HG02588 (cell line): Measurements from ENCODE around the gene MB.

Source experiments
- ATAC-seq: cut with Tn5 transposase; IDR thresholded peaks from one replicate; pipeline ENCODE4 v1.9.1; 2021; ENCODE audit warnings: mild to moderate bottlenecking, moderate library complexity; ENCODE audit not compliant: unreplicated experiment

The MB gene

GRCh38 chr22:35618427-35619223 is 1.5 kb upstream of the MB start:
- no peak for ATAC-seq

- ATAC-seq: no peak
These were observed 1.1 kb downstream of the MB start for GRCh38 chr22:35616043-35616442.

- no peak for ATAC-seq
These were observed 2.0 kb downstream of the MB start for GRCh38 chr22:35615156-35615555.

- ATAC-seq: no peak
These were observed 2.7 kb downstream of the MB start for GRCh38 chr22:35614404-35614803.

GRCh38 chr22:35612903-35613302 is 4.2 kb downstream of the MB start:
- no peak for ATAC-seq

- no peak for ATAC-seq
These were observed 5.1 kb downstream of the MB start for GRCh38 chr22:35611891-35612576.

GRCh38 chr22:35611200-35611890 is 5.8 kb downstream of the MB start:
- ATAC-seq: no peak

- ATAC-seq: no peak
These were observed 6.4 kb downstream of the MB start for GRCh38 chr22:35610741-35611140.

GRCh38 chr22:35609761-35610160 is 7.4 kb downstream of the MB start:
- ATAC-seq: no peak

GRCh38 chr22:35609261-35609660 is 7.9 kb downstream of the MB start:
- ATAC-seq: no peak

- ATAC-seq: no peak
These were observed 9.0 kb downstream of the MB start for GRCh38 chr22:35608088-35608487.

- ATAC-seq: no peak
These were observed 10.2 kb downstream of the MB start for GRCh38 chr22:35606916-35607315.

- ATAC-seq: no peak
These were observed 11.2 kb downstream of the MB start for GRCh38 chr22:35605851-35606481.

- no peak for ATAC-seq
These were observed 11.8 kb downstream of the MB start for GRCh38 chr22:35605369-35605680.

- no peak for ATAC-seq
These were observed 12.3 kb downstream of the MB start for GRCh38 chr22:35604621-35605368.

- no peak for ATAC-seq
These were observed 15.2 kb downstream of the MB start for GRCh38 chr22:35601743-35602615.

- ATAC-seq: no peak
These were observed 16.0 kb downstream of the MB start for GRCh38 chr22:35601013-35601580.

GRCh38 chr22:35600476-35600875 is 16.7 kb downstream of the MB start:
- no peak for ATAC-seq

GRCh38 chr22:35599364-35599763 is 17.8 kb downstream of the MB start:
- ATAC-seq: no peak

- ATAC-seq: no peak
These were observed 18.8 kb downstream of the MB start for GRCh38 chr22:35598396-35598710.
